ENCODE results near the gene FTCDNL1. TPM values are rescaled to one million over a fixed set of nuclear protein-coding genes. Genes with fewer than 3 reads are reported as not detected.

The FTCDNL1 gene
- total and polyA plus RNA-seq, 2 of the 13 experiments (the other 11 are each of a cell fraction or from before 2014, with no cell fraction given): 0.98 to 1.4 TPM

DNA sequence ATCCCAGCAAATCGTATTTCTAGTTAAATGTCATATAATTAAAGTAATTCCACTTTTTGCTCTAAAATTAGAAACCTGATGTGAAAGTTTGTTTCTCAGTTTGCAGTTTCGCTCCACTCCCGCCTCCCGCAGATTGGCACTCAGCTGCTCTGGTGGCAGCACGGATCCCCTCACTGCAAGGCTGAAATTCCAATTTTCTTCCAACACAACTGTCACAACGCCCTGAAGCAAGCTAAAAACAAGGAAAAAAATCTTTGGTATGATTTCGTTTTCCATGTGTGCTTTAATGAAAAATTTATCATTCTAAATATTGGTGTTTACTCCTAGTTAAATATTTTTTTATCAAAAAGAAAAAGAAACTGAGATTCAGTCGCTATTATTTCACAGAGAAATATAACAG is 38.5 kb downstream of the FTCDNL1 start:
- TF ChIP-seq NONO (IDR thresholded peaks at IDR 0.05) (no peak), NONO (CRISPR knock-in tag; conservative IDR thresholded peaks at IDR 0.05) (no peak), SAP130 (CRISPR knock-in tag; IDR thresholded peaks at IDR 0.05; ENCODE audit: low read depth) (no peak), ZNF546 (CRISPR knock-in tag; conservative IDR thresholded peaks at IDR 0.05) (no peak), NFKB2 (CRISPR knock-in tag; IDR thresholded peaks at IDR 0.05; ENCODE audit: borderline replicate concordance) (no peak), MNT (IDR thresholded peaks at IDR 0.05) (no peak), ZKSCAN5 (CRISPR knock-in tag; IDR thresholded peaks at IDR 0.05) (no peak)
- no TSS peak for BruUV-seq (replicated peaks)
- in situ Hi-C loops (cut with HindIII; ENCODE audit: extremely low pct_ligation_motif_present, low pct_unique_long_range_greater_than_20kb) (no loop called here), intact Hi-C loops (cut with micrococcal nuclease; ENCODE audit: unreplicated experiment) (no loop called here)
- Histone ChIP-seq H3K27ac (ENCODE audit: extremely low read length, insufficient read depth, low read length) (no peak overlapping the region), H3K4me3 (replicated peaks in 1 of 3; ENCODE audit: insufficient read depth in 1 of 3, low read depth in 2 of 3, low read length in 3 of 3) (no peak overlapping the region), H3K4me1 (ENCODE audit: insufficient read depth, low read length) (no peaks in the 10 kb centered on the region), H3K9ac (ENCODE audit: insufficient read depth, low read depth, low read length) (no peak overlapping the region), H3K9me3 (ENCODE audit: low read length) (no peaks in the 10 kb centered on the region), H3K4me2 (ENCODE audit: low read depth, low read length) (no peak overlapping the region), H2AFZ (ENCODE audit: low read length) (no peak overlapping the region), H4K20me1 (ENCODE audit: insufficient read depth, low read length) (no peaks in the 10 kb centered on the region), H3K79me2 (ENCODE audit: insufficient read depth, low read length) (no peaks in the 10 kb centered on the region), H3K36me3 (replicated peaks in 1 of 2; ENCODE audit: control insufficient read depth in 1 of 2, insufficient read depth in 2 of 2, low read length in 2 of 2) (no peaks in the 10 kb centered on the region), H3K27me3 (ENCODE audit: control insufficient read depth in 1 of 2, insufficient read depth in 2 of 2, low read length in 2 of 2) (no peaks in the 10 kb centered on the region)
- ATAC-seq (no peak), FAIRE-seq (no peak), DNase-seq (ENCODE audit: low spot score) (no peak)
- WGBS (ENCODE audit: low lambda C conversion rate): 38% methylated on average over 8 of the region's 8 CpGs
- ChIA-PET POLR2A (no interaction called here), CTCF (ENCODE audit: low intra/inter-chr PET ratio, low total read pairs) (no interaction called here)

DNA sequence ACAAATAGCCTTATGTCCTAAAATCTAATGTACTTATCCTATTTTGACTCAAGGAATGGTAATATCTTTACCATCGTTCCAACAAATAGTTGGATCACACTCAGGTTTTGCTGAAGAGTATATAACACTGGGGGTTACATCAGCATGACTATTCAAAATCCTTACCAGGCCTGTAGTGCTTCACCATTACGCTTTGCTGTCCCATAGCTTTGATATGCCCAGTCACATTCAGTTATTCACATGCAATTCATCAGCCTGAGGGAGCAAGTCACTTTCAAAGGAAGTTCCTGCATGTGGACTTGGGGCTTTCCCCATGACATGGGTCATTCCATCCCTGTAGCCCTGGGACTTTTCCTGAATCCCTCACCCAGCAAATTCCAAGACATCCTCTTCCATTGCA is 39.6 kb downstream of the FTCDNL1 start:
- H3K27me3 ChIP-seq (ENCODE audit: control insufficient read depth in 1 of 2, insufficient read depth in 2 of 2, low read length in 2 of 2): no peaks in the 10 kb centered on the region
- no peaks in the 10 kb centered on the region for H4K20me1 ChIP-seq (ENCODE audit: insufficient read depth, low read length)
- no peak overlapping the region for H3K4me3 ChIP-seq (replicated peaks in 1 of 3; ENCODE audit: insufficient read depth in 1 of 3, low read depth in 2 of 3, low read length in 3 of 3)
- no peaks in the 10 kb centered on the region for H3K79me2 ChIP-seq (ENCODE audit: insufficient read depth, low read length)
- no peak overlapping the region for H2AFZ ChIP-seq (ENCODE audit: low read length)
- H3K4me1 ChIP-seq (ENCODE audit: insufficient read depth, low read length): peaks cover 6% of the 10 kb centered on the region; the same call in 1 of the 2 replicates
- no TSS peak for BruUV-seq (replicated peaks)
- WGBS (ENCODE audit: low lambda C conversion rate): 4% methylated on average over 2 of the region's 2 CpGs
- DNase-seq (ENCODE audit: low spot score): no peak
- no peak overlapping the region for H3K4me2 ChIP-seq (ENCODE audit: low read depth, low read length)
- H3K36me3 ChIP-seq (replicated peaks in 1 of 2; ENCODE audit: control insufficient read depth in 1 of 2, insufficient read depth in 2 of 2, low read length in 2 of 2): no peaks in the 10 kb centered on the region
- FAIRE-seq: no peak
- in situ Hi-C loops (cut with HindIII; ENCODE audit: extremely low pct_ligation_motif_present, low pct_unique_long_range_greater_than_20kb) (no loop called here), intact Hi-C loops (cut with micrococcal nuclease; ENCODE audit: unreplicated experiment) (no loop called here)
- no peak overlapping the region for H3K9ac ChIP-seq (ENCODE audit: insufficient read depth, low read depth, low read length)
- CTCF ChIA-PET (ENCODE audit: low intra/inter-chr PET ratio, low total read pairs): no interaction called here
- H3K9me3 ChIP-seq (ENCODE audit: low read length): no peaks in the 10 kb centered on the region
- no peak overlapping the region for H3K27ac ChIP-seq (ENCODE audit: extremely low read length, insufficient read depth, low read length)
- POLR2A ChIA-PET: no interaction called here
- no peak for TF ChIP-seq DPF2 (CRISPR knock-in tag; IDR thresholded peaks at IDR 0.05; ENCODE audit: borderline replicate concordance, low read depth)
- no peak for TF ChIP-seq KLF16 (CRISPR knock-in tag; IDR thresholded peaks at IDR 0.05)
- TF ChIP-seq ZNF879 (CRISPR knock-in tag; IDR thresholded peaks at IDR 0.05): no peak
- TF ChIP-seq ZNF382 (CRISPR knock-in tag; IDR thresholded peaks at IDR 0.05; ENCODE audit: borderline replicate concordance): no peak
- no peak for ATAC-seq
